ENCODE measurements around the gene CDH8.

GRCh38 chr16:62051942-62052341 lies 15.7 kb upstream of the CDH8 start:
- TF ChIP-seq CTCF (conservative IDR thresholded peaks at IDR 0.05; ENCODE audit: low read depth, low read length) (no peak), EZH2 (IDR thresholded peaks at IDR 0.05; ENCODE audit: borderline replicate concordance, low read depth, low read length, poor library complexity, severe bottlenecking) (no peak)

Data from A673 (cell line).